Measurements from ENCODE around the gene SLC7A5.
A peak's percentile ranks its signal among the peaks of the same experiment; 100 is the strongest.
"Not testable (repeated sequence)": the region's sequence is repeated elsewhere in the genome, so short reads cannot be mapped to it uniquely, and the experiment has no call there.

SLC7A5 gene

GRCh38 chr16:87878704-87879103 is 9.4 kb upstream of the SLC7A5 start:
- Histone ChIP-seq H3K4me3 (ENCODE audit: low read length) (no peak overlapping the region), H3F3A (ENCODE audit: insufficient read depth, low read length) (no peaks in the 10 kb centered on the region), H3K27me3 (replicated peaks; ENCODE audit: insufficient read depth, low read length) (peaks cover 11% of the 10 kb centered on the region), H3K9ac (ENCODE audit: low read length) (no peak overlapping the region), H3K36me3 (replicated peaks; ENCODE audit: insufficient read depth, low read length) (no peaks in the 10 kb centered on the region), H3K27ac (ENCODE audit: low read length) (no peak overlapping the region), H3K79me2 (ENCODE audit: low read length) (no peaks in the 10 kb centered on the region), H3K9me3 (replicated peaks; ENCODE audit: insufficient read depth, low read length) (no peaks in the 10 kb centered on the region), H3K9me2 (replicated peaks; ENCODE audit: insufficient read depth, low read length) (no peaks in the 10 kb centered on the region), H4K20me1 (ENCODE audit: insufficient read depth, low read length) (no peaks in the 10 kb centered on the region), H3K4me1 (ENCODE audit: low read length) (no peaks in the 10 kb centered on the region), H3K4me2 (ENCODE audit: low read depth, low read length) (no peak overlapping the region), H2AFZ (ENCODE audit: low read length) (no peak overlapping the region)
- no peak for DNase-seq
- TF ChIP-seq EZH2 (optimal IDR thresholded peaks at IDR 0.05; ENCODE audit: low read depth, low read length) (no peak), CTCF (IDR thresholded peaks at IDR 0.05; ENCODE audit: low read length) (no peak), EZH2phosphoT487 (IDR thresholded peaks at IDR 0.05; ENCODE audit: low read length) (no peak)

DNA sequence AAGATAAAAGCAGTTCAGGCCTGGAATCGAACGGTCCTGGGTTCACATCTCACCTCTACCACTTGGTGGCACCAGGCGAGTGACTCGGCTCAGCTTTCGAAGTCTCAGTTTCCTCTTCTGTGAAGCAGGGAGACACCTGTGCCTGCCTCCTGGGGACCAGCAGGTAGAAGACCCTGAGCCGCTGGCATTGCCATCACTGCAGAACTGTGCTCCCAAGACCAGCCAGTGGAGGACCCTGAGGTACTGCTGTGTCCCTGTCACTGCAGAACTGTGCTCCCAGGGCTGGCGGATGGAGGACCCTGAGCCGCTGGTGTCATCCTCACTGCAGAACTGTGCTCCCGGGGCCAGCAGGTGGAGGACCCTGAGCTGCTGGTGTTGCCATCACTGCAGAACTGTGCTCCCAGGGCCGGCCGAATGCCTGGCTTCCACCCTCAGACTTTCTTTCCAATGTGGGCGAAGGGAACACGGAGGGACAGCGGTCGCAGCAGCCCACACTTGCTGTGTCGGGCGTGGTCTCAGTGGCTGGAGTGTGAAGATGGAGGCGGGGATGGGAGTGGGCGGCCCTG is 8.7 kb upstream of the SLC7A5 start:
- peaks cover 11% of the 10 kb centered on the region for H3K27me3 ChIP-seq (replicated peaks; ENCODE audit: insufficient read depth, low read length)
- no peak for DNase-seq
- no peaks in the 10 kb centered on the region for H3K4me1 ChIP-seq (ENCODE audit: low read length)
- no peaks in the 10 kb centered on the region for H3F3A ChIP-seq (ENCODE audit: insufficient read depth, low read length)
- no peak overlapping the region for H3K4me2 ChIP-seq (ENCODE audit: low read depth, low read length)
- no peaks in the 10 kb centered on the region for H3K9me3 ChIP-seq (replicated peaks; ENCODE audit: insufficient read depth, low read length)
- no peak overlapping the region for H3K4me3 ChIP-seq (ENCODE audit: low read length)
- no peaks in the 10 kb centered on the region for H4K20me1 ChIP-seq (ENCODE audit: insufficient read depth, low read length)
- H3K9ac ChIP-seq (ENCODE audit: low read length): no peak overlapping the region
- H3K9me2 ChIP-seq (replicated peaks; ENCODE audit: insufficient read depth, low read length): no peaks in the 10 kb centered on the region
- H3K36me3 ChIP-seq (replicated peaks; ENCODE audit: insufficient read depth, low read length): no peaks in the 10 kb centered on the region
- no peak overlapping the region for H3K27ac ChIP-seq (ENCODE audit: low read length)
- no peak overlapping the region for H2AFZ ChIP-seq (ENCODE audit: low read length)
- no peaks in the 10 kb centered on the region for H3K79me2 ChIP-seq (ENCODE audit: low read length)
- TF ChIP-seq EZH2phosphoT487 (IDR thresholded peaks at IDR 0.05; ENCODE audit: low read length): no peak
- TF ChIP-seq CTCF (IDR thresholded peaks at IDR 0.05; ENCODE audit: low read length): 0 out of 2 replicates have a peak, but pooled peaks have one; percentile 4
- TF ChIP-seq EZH2 (optimal IDR thresholded peaks at IDR 0.05; ENCODE audit: low read depth, low read length): no peak

GRCh38 chr16:87874639-87875427 is 5.5 kb upstream of the SLC7A5 start:
- TF ChIP-seq CTCF (IDR thresholded peaks at IDR 0.05; ENCODE audit: low read length) (no peak), EZH2 (optimal IDR thresholded peaks at IDR 0.05; ENCODE audit: low read depth, low read length) (no peak), EZH2phosphoT487 (IDR thresholded peaks at IDR 0.05; ENCODE audit: low read length) (no peak)
- no peaks in the 10 kb centered on the region for H3K9me3 ChIP-seq (replicated peaks; ENCODE audit: insufficient read depth, low read length)
- H3K9ac ChIP-seq (ENCODE audit: low read length): no peak overlapping the region
- H3K9me2 ChIP-seq (replicated peaks; ENCODE audit: insufficient read depth, low read length): no peaks in the 10 kb centered on the region
- H3K36me3 ChIP-seq (replicated peaks; ENCODE audit: insufficient read depth, low read length): no peaks in the 10 kb centered on the region
- H2AFZ ChIP-seq (ENCODE audit: low read length): no peak overlapping the region
- no peak for DNase-seq
- H3K27me3 ChIP-seq (replicated peaks; ENCODE audit: insufficient read depth, low read length): peaks cover 5% of the 10 kb centered on the region
- H3K4me3 ChIP-seq (ENCODE audit: low read length): no peak overlapping the region
- H3K4me1 ChIP-seq (ENCODE audit: low read length): 0 out of 2 replicates have a peak, but pooled peaks cover 6% of the 10 kb centered on the region
- no peaks in the 10 kb centered on the region for H3F3A ChIP-seq (ENCODE audit: insufficient read depth, low read length)
- H3K4me2 ChIP-seq (ENCODE audit: low read depth, low read length): no peak overlapping the region
- no peaks in the 10 kb centered on the region for H4K20me1 ChIP-seq (ENCODE audit: insufficient read depth, low read length)
- H3K27ac ChIP-seq (ENCODE audit: low read length): no peak overlapping the region
- no peaks in the 10 kb centered on the region for H3K79me2 ChIP-seq (ENCODE audit: low read length)

DNA sequence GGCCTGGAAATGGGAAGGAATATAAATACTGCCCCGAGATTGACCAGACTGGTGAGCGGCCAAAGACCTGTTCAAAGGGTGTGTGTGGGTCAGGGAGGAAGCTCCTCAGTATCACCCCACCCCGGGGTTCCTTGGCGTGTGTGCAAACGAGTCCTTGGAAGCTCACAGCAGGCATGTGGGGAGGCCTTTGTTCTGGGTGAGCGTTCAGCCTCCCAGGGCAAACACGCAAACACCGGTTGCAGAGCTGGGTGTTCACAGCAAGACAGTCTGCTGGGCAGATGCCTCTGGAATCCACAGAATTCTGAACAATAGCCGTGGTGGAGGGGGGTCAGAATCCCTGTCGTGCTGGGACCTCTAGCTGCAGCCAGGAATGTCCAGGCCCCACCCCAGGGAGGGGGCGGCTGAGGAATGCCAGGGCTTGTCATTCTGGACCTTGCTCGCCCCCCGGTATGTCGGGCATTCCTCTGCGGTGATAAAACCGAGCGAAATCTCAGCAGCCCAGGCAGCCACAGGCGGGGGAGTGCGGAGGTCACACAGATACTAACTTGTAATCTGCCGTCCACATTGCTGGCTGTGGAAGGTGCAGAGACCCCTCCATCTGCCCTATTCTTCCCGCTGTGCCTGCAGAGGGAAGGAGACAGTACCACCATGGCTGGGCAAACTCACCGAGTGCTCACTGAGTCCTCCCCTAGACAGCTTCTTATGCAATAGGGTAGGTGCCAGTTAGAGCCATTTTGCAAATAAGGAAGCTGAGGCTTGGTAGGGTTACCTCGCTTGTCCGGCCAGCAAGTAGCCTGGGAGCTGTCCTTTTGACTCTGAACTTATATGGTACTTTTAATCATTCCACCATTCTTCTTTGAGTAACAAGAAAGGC is 1.3 kb upstream of the SLC7A5 start:
- H4K20me1 ChIP-seq (ENCODE audit: insufficient read depth, low read length); H3K4me2 ChIP-seq (ENCODE audit: low read depth, low read length); H3F3A ChIP-seq (ENCODE audit: insufficient read depth, low read length); H3K36me3 ChIP-seq (replicated peaks; ENCODE audit: insufficient read depth, low read length); H3K9ac ChIP-seq (ENCODE audit: low read length); H3K9me3 ChIP-seq (replicated peaks; ENCODE audit: insufficient read depth, low read length); H2AFZ ChIP-seq (ENCODE audit: low read length); DNase-seq; H3K4me1 ChIP-seq (ENCODE audit: low read length); H3K27me3 ChIP-seq (replicated peaks; ENCODE audit: insufficient read depth, low read length); H3K9me2 ChIP-seq (replicated peaks; ENCODE audit: insufficient read depth, low read length); H3K4me3 ChIP-seq (ENCODE audit: low read length); H3K27ac ChIP-seq (ENCODE audit: low read length): not testable (repeated sequence)
- peaks cover 31% of the 10 kb centered on the region for H3K79me2 ChIP-seq (ENCODE audit: low read length)

DNA sequence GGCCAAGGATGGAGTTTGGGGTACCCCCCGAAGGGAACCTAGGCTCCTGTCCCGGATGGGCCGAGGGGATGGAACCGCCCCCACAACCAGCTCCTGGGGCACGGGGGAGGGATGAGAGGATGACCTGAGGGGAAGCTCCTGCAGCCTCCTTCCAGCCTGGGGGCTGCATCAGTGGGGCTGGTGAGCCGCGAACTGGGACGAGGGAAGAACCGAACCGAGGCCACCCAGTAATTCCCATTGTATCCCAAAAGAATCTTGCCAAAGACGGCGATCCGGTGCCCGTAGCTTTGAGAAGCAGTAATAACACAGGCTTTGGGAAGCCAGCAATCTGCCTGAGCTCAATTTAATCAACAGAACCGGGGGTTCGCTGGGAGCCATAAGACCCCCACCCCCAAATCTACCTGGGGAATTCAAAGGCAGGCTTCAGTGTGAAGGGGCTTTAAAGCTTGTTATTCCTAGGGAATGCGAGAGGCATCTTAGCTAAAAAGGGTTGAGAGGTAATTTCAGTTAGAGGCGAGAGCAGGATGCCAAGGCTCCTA is 641 bp upstream of the SLC7A5 start:
- not testable (repeated sequence) for H2AFZ ChIP-seq (ENCODE audit: low read length); H4K20me1 ChIP-seq (ENCODE audit: insufficient read depth, low read length); H3F3A ChIP-seq (ENCODE audit: insufficient read depth, low read length); H3K9me3 ChIP-seq (replicated peaks; ENCODE audit: insufficient read depth, low read length); H3K36me3 ChIP-seq (replicated peaks; ENCODE audit: insufficient read depth, low read length); H3K9me2 ChIP-seq (replicated peaks; ENCODE audit: insufficient read depth, low read length); H3K4me1 ChIP-seq (ENCODE audit: low read length); H3K27ac ChIP-seq (ENCODE audit: low read length); H3K4me2 ChIP-seq (ENCODE audit: low read depth, low read length); H3K9ac ChIP-seq (ENCODE audit: low read length); H3K4me3 ChIP-seq (ENCODE audit: low read length); DNase-seq; H3K27me3 ChIP-seq (replicated peaks; ENCODE audit: insufficient read depth, low read length)
- peaks cover 37% of the 10 kb centered on the region for H3K79me2 ChIP-seq (ENCODE audit: low read length)

All from MM.1S (cell line).